ENCODE results near the gene GBP4.

Gene GBP4

DNA sequence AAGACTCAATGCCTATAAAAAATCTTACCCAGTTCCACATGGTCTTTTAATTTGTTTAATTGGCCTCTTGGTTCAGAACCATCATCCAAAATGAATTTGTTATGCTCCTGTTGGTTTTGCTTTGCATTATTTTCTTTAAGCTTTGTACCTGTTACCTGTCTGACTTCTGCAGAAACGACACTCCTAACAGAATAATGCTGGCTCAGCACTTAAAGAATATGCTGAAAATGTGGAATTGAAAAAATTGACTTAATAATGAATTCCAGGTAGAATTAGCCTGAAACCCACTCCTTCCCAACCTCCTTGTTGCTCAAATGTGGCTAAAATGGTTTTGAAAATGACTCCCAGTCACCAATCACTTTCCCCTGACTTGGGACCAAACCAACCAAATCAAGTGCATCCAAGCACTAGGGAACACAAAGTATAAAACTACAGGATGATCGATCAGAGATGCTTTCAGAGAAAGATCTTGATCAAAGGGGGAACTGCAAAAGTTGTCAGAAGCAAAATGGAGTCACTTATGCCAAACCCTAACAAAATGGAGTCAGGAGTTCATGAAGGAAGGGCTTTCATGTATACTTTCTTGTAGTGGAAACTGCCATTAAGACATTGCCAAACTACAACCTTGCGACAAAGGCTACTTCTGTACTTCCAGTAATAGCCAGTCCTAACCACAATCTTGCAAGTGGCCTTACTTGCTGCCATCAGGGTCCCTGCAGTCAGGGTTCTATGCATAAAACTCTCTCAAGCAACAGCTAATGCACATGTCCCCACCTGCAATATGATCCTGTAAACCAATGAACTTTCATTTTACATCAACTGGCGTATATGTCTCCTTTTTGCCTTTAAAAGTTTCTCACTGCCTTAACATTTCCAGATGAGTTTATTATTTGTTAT is 28.3 kb downstream of the GBP4 start:
- DNase-seq (ENCODE audit: low read depth, low spot score), result no peak

- no peak for DNase-seq (ENCODE audit: low read depth, low spot score)
Measured at GRCh38 chr1:89169166-89169565, 29.6 kb downstream of the GBP4 start.

- DNase-seq (ENCODE audit: low read depth, low spot score), result no peak
Measured at GRCh38 chr1:89167590-89168230, 31.0 kb downstream of the GBP4 start.

DNA sequence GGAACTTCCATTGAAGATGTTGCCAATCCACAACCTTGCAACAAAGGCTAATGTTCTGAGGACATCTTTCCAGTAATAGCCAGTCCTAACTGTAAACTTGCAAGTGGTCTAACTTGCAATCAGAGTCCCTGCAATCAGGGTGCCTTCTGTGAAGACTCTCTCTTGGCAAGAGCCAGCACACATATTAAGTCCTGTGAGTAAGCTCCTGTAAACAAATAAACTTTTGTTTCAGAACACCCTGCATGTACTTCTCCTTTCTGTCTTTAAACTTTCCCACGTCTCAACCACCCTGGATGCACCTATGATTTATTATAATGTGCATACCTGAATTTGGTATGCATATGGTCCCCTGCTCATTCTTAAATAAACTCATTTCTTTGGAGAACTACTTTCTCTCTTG is 32.0 kb downstream of the GBP4 start:
- no peak for DNase-seq (ENCODE audit: low read depth, low spot score)

GRCh38 chr1:89165811-89166210 is 32.9 kb downstream of the GBP4 start:
- DNase-seq (ENCODE audit: low read depth, low spot score), result no peak

DNA sequence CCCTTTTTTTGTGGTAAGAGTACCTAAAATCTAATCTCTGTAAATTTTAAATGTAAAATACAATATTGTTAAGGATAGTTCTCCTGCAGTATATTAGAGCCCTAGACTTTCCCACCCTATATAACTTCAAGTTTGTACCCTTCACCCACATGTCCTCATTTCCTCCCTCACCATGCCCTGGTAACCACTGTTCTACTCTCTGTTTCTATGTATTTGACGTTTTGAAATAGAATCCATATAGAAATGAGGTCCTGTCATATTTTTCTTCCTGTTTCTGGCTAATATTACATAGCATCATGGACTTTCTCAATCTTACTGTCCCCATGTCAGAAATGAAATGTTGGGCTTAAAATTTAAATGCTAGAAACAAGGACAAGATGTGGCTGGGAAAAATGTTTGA is 47.7 kb downstream of the GBP4 start:
- DNase-seq (ENCODE audit: low read depth, low spot score), result no peak

- no peak for DNase-seq (ENCODE audit: low read depth, low spot score)
Measured at GRCh38 chr1:89149976-89150375, 48.8 kb downstream of the GBP4 start.

- DNase-seq (ENCODE audit: low read depth, low spot score), result peak; percentile 46
Measured at GRCh38 chr1:89149229-89149628, 49.5 kb downstream of the GBP4 start.

GRCh38 chr1:89147678-89148658 is 50.8 kb downstream of the GBP4 start:
- DNase-seq (ENCODE audit: low read depth, low spot score), result no peak

GRCh38 chr1:89146721-89147120 is 52.0 kb downstream of the GBP4 start:
- no peak for DNase-seq (ENCODE audit: low read depth, low spot score)

GRCh38 chr1:89143484-89143883 is 55.3 kb downstream of the GBP4 start:
- DNase-seq (ENCODE audit: low read depth, low spot score), result no peak

GRCh38 chr1:89142160-89142559 is 56.6 kb downstream of the GBP4 start:
- no peak for DNase-seq (ENCODE audit: low read depth, low spot score)

GRCh38 chr1:89133747-89134146 is 65.0 kb downstream of the GBP4 start:
- no peak for DNase-seq (ENCODE audit: low read depth, low spot score)
